HEK293 (cell line): ENCODE measurements around the gene ERAP2.

ENCODE experiments used
- CTCF ChIP-seq: fragments of 450-650 bp; formaldehyde crosslinking; IDR thresholded peaks from 2 replicates; pipeline ENCODE4 v1.5.1; 2016; ENCODE audit warnings: missing biosample characterization, missing genetic modification characterization
- HIC1 ChIP-seq: fragments of 450-650 bp; formaldehyde crosslinking; IDR thresholded peaks from 2 replicates; pipeline ENCODE4 v1.5.1; 2016; ENCODE audit warnings: missing biosample characterization, missing genetic modification characterization
- HOXC10 ChIP-seq: sonication (generic); formaldehyde crosslinking; IDR thresholded peaks from 2 replicates; pipeline ENCODE4 v1.8.1; 2023; ENCODE audit warnings: mild to moderate bottlenecking, missing genetic modification reagents
- PRDM10 ChIP-seq: fragments of 450-650 bp; formaldehyde crosslinking; IDR thresholded peaks from 2 replicates; pipeline ENCODE4 v1.5.1; 2016; ENCODE audit warnings: missing biosample characterization, missing genetic modification characterization
- PRDM6 ChIP-seq: fragments of 450-650 bp; formaldehyde crosslinking; IDR thresholded peaks from 2 replicates; pipeline ENCODE4 v1.5.1; 2017; ENCODE audit warnings: missing biosample characterization, missing genetic modification characterization
- ZNF248 ChIP-seq: fragments of 450-650 bp; formaldehyde crosslinking; IDR thresholded peaks from 2 replicates; pipeline ENCODE4 v1.5.1; 2017; ENCODE audit warnings: missing biosample characterization, missing genetic modification characterization
- ZNF280D ChIP-seq: fragments of 450-650 bp; formaldehyde crosslinking; IDR thresholded peaks from 2 replicates; pipeline ENCODE4 v1.5.1; 2016; ENCODE audit warnings: missing biosample characterization, missing genetic modification characterization
- ZNF518A ChIP-seq: fragments of 450-650 bp; formaldehyde crosslinking; conservative IDR thresholded peaks from 2 replicates; pipeline ENCODE4 v1.5.1; 2016; ENCODE audit warnings: low read depth, missing biosample characterization, missing genetic modification characterization

- TF ChIP-seq ZNF518A (tag by site-specific recombination) (no peak), ZNF280D (tag by site-specific recombination) (no peak), ZNF248 (tag by site-specific recombination) (no peak), CTCF (no peak), HIC1 (tag by site-specific recombination) (no peak), PRDM10 (no peak), PRDM6 (tag by site-specific recombination) (no peak), HOXC10 (CRISPR knock-in tag) (no peak)
Measured at GRCh38 chr5:96857924-96858323, 18.4 kb upstream of the ERAP2 start.
